ENCODE measurements around the gene DRC3.

DNA sequence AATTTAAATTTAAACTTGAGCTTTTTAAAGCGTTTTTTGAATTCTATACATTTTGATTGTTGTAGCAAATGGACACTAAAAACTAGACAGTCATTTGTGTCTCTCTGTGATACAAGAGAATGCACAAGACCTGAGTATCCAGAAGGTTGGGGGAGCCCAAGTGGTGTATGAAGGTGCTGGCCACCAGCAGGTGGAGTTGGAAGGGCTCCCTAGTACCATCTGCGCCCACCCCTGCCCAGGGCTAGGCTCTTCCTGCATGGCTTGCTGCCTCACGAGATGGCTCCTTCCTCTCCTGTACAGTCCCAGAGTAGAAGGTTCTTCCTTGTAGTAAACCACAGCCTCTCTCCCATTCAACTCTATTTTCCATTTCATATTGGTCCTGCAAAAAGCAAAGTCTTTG is 83.6 kb downstream of the DRC3 start:
- TF ChIP-seq EP300 (IDR thresholded peaks at IDR 0.05) = no peak
- TF ChIP-seq CTCF (IDR thresholded peaks at IDR 0.05) = no peak
- no peak for TF ChIP-seq POLR2A (IDR thresholded peaks at IDR 0.05; ENCODE audit: low read depth)

Data from esophagus muscularis mucosa (tissue), 4 donors.